HEK293 (cell line): Measurements from ENCODE around the gene RASSF10.

ENCODE experiments used
- CTCF ChIP-seq: fragments of 450-650 bp; formaldehyde crosslinking; IDR thresholded peaks from 2 replicates; pipeline ENCODE4 v1.5.1; 2016; ENCODE audit warnings: missing biosample characterization, missing genetic modification characterization
- GFI1B ChIP-seq: fragments of 450-650 bp; formaldehyde crosslinking; IDR thresholded peaks from 2 replicates; pipeline ENCODE4 v1.5.1; 2016; ENCODE audit warnings: missing biosample characterization, missing genetic modification characterization
- IKZF3 ChIP-seq: fragments of 450-650 bp; IDR thresholded peaks from 2 replicates; pipeline ENCODE4 v1.5.0; 2018; ENCODE audit warnings: missing biosample characterization, mild to moderate bottlenecking, missing genetic modification characterization, moderate library complexity
- PATZ1 ChIP-seq: fragments of 450-650 bp; formaldehyde crosslinking; IDR thresholded peaks from 2 replicates; pipeline ENCODE4 v1.5.1; 2016; ENCODE audit warnings: missing biosample characterization, missing genetic modification characterization
- SP2 ChIP-seq: fragments of 450-650 bp; formaldehyde crosslinking; IDR thresholded peaks from 2 replicates; pipeline ENCODE4 v1.5.1; 2016; ENCODE audit warnings: missing biosample characterization, missing genetic modification characterization
- YY1 ChIP-seq: fragments of 450-650 bp; formaldehyde crosslinking; IDR thresholded peaks from 2 replicates; pipeline ENCODE4 v1.5.1; 2018; ENCODE audit warnings: missing biosample characterization, missing genetic modification characterization
- ZNF121 ChIP-seq: fragments of 450-650 bp; formaldehyde crosslinking; IDR thresholded peaks from 2 replicates; pipeline ENCODE4 v1.5.1; 2016; ENCODE audit warnings: missing biosample characterization, missing genetic modification characterization
- ZNF148 ChIP-seq: fragments of 450-650 bp; formaldehyde crosslinking; IDR thresholded peaks from 2 replicates; pipeline ENCODE4 v1.5.0; 2017; ENCODE audit warnings: missing biosample characterization, missing genetic modification characterization, borderline replicate concordance
- ZNF24 ChIP-seq: fragments of 450-650 bp; formaldehyde crosslinking; IDR thresholded peaks from 2 replicates; pipeline ENCODE4 v1.5.1; 2016; ENCODE audit warnings: missing biosample characterization, missing genetic modification characterization
- ZNF48 ChIP-seq: fragments of 450-650 bp; formaldehyde crosslinking; IDR thresholded peaks from 2 replicates; pipeline ENCODE4 v1.5.1; 2016; ENCODE audit warnings: missing biosample characterization, missing genetic modification characterization
- ZNF645 ChIP-seq: fragments of 450-650 bp; formaldehyde crosslinking; IDR thresholded peaks from 2 replicates; pipeline ENCODE4; 2016; ENCODE audit warnings: missing biosample characterization, missing genetic modification characterization
- ZNF785 ChIP-seq: fragments of 450-650 bp; formaldehyde crosslinking; IDR thresholded peaks from 2 replicates; pipeline ENCODE4 v1.5.1; 2016; ENCODE audit warnings: missing biosample characterization, missing genetic modification characterization

GRCh38 chr11:12986194-12986898, 22.8 kb upstream of the RASSF10 start:
- TF ChIP-seq CTCF (tag by site-specific recombination) (no peak), GFI1B (tag by site-specific recombination) (no peak), SP2 (no peak), PATZ1 (tag by site-specific recombination) (no peak), IKZF3 (tag by site-specific recombination) (no peak), ZNF645 (no peak), YY1 (no peak), ZNF121 (tag by site-specific recombination) (no peak), ZNF148 (tag by site-specific recombination) (no peak), ZNF48 (tag by site-specific recombination) (no peak), ZNF24 (no peak), ZNF785 (tag by site-specific recombination) (no peak)
